GM12891 (cell line): ENCODE measurements around the gene TPI1.

Experiments used
- POLR2AphosphoS5 ChIP-seq: IDR thresholded peaks from 2 replicates; pipeline ENCODE4 v1.6.1; 2011; ENCODE audit warnings: low read depth, low read length, control low read depth
- SPI1 ChIP-seq: IDR thresholded peaks from 2 replicates; pipeline ENCODE4 v1.6.1; 2011; ENCODE audit warnings: low read depth, low read length, control low read depth
- TAF1 ChIP-seq: IDR thresholded peaks from 2 replicates; pipeline ENCODE4 v1.6.1; 2011; ENCODE audit warnings: low read depth, low read length, control low read depth

GRCh38 chr12:6832125-6832524 is 35.2 kb upstream of the TPI1 start:
- TF ChIP-seq SPI1 = no peak
- no peak for TF ChIP-seq TAF1
- TF ChIP-seq POLR2AphosphoS5 = no peak
